K562 (cell line): ENCODE measurements around the gene GTPBP8. TPM values are rescaled to one million over a fixed set of nuclear protein-coding genes. Genes with fewer than 3 reads are reported as not detected.

ENCODE experiments used
- ATAC-seq: fragments of 200-7000 bp; cut with Tn5 transposase; 3 replicates; pipeline ENCODE4 v1.9.1; 2020; ENCODE audit warnings: moderate library complexity
- Bru-seq: library from RNA; stranded (reverse); fragments of 400-500 nt; gene quantifications from one replicate; lab custom pipeline; 2021; lab: Mats Ljungman, UMichigan
- BruChase-seq, 2 experiments: library from RNA; stranded (reverse); fragments of 400-500 nt; gene quantifications; one replicate each; lab custom pipeline; 2021; lab: Mats Ljungman, UMichigan
- BruUV-seq: library from RNA; stranded (reverse); fragments of 400-500 nt; replicated peaks from 2 replicates; lab custom pipeline; 2021; lab: Mats Ljungman, UMichigan
- CTCF ChIA-PET: fragments of 300-600 bp; formaldehyde crosslinking; extraction: SDS; loops from one replicate; lab custom pipeline; 2021; ENCODE audit warnings: low intra/inter-chr PET ratio; lab: Yijun Ruan, JAX
- POLR2A ChIA-PET: fragments of 300-600, 350-650 bp; sonication (Branson Sonifier 250); formaldehyde crosslinking; extraction: SDS; loops from one replicate; lab custom pipeline; 2021; ENCODE audit warnings: antibody characterized with exemption, inconsistent platforms; lab: Yijun Ruan, JAX
- DNase-seq, 4 experiments: peaks; one replicate each; pipeline versions ENCODE4 v3.0.0 to v3.0.0-alpha.2; 2011 to 2018; ENCODE audit warnings: low spot score in 3 of 4, mixed read lengths in 3 of 4; ENCODE audit errors: extremely low read depth in 1 of 4
- FAIRE-seq: peaks from 2 replicates; lab custom pipeline; 2011; peaks lifted over from hg19 to GRCh38; lab: Jason Lieb, UNC
- H2AFZ ChIP-seq: 2 replicates; pipeline ENCODE4 v1.6.0; 2011; ENCODE audit warnings: low read depth, low read length, control low read depth, inconsistent platforms
- H3K27ac ChIP-seq: fragments of 200-600 bp; 3 replicates; pipeline ENCODE4 v1.8.0; 2011; ENCODE audit warnings: low read depth, mild to moderate bottlenecking, control low read depth, inconsistent platforms, low read length, moderate library complexity, mixed read lengths; ENCODE audit errors: extremely low read depth
- H3K27me3 ChIP-seq, 2 experiments: fragments of 300-600 bp in 1 of 2; 2 replicates in 1 of 2; 3 replicates in 1 of 2; pipeline versions ENCODE4 v1.6.0 to v1.8.0; 2011; ENCODE audit warnings: inconsistent platforms in 2 of 2, low read length in 2 of 2, mild to moderate bottlenecking in 1 of 2, mixed read lengths in 1 of 2, moderate library complexity in 1 of 2; ENCODE audit not compliant: control insufficient read depth in 2 of 2, insufficient read depth in 2 of 2
- H3K36me3 ChIP-seq: fragments of 300-600 bp; 3 replicates; pipeline ENCODE4 v1.8.0; 2011; ENCODE audit warnings: mild to moderate bottlenecking, low read length, inconsistent platforms; ENCODE audit not compliant: control insufficient read depth, insufficient read depth
- H3K4me1 ChIP-seq, 2 experiments: fragments of 200-600 bp in 1 of 2; replicated peaks in 1 of 2; 2 replicates in 1 of 2; 3 replicates in 1 of 2; pipeline versions ENCODE4 v1.5.1 to v1.8.0; 2011; ENCODE audit warnings: inconsistent platforms in 2 of 2, low read length in 2 of 2, mild to moderate bottlenecking in 1 of 2, mixed read lengths in 1 of 2, moderate library complexity in 1 of 2; ENCODE audit not compliant: control insufficient read depth in 2 of 2, insufficient read depth in 2 of 2
- H3K4me2 ChIP-seq: 2 replicates; pipeline ENCODE4 v1.6.1; 2011; ENCODE audit warnings: low read length, control low read depth, inconsistent platforms, mixed read lengths; ENCODE audit not compliant: insufficient read depth
- H3K4me3 ChIP-seq: fragments of 200-600 bp; sonication (generic), shearing (Covaris generic); 2 replicates; pipeline ENCODE4 v1.5.1; 2016; ENCODE audit warnings: control low read depth, inconsistent platforms
- H3K79me2 ChIP-seq: fragments of 200-600 bp; 3 replicates; pipeline ENCODE4 v1.8.0; 2011; ENCODE audit warnings: low read length, inconsistent platforms; ENCODE audit not compliant: control insufficient read depth, insufficient read depth
- H3K9ac ChIP-seq, 2 experiments: 2 replicates each; pipeline versions ENCODE4 v1.6.0 to v1.6.1; 2011; ENCODE audit warnings: low read depth in 2 of 2, low read length in 2 of 2, control low read depth in 1 of 2, inconsistent platforms in 1 of 2, mild to moderate bottlenecking in 1 of 2, mixed read lengths in 1 of 2; ENCODE audit not compliant: insufficient read depth in 1 of 2
- H3K9me1 ChIP-seq: one replicate; pipeline ENCODE4 v1.6.0; 2011; ENCODE audit warnings: inconsistent platforms, mild to moderate bottlenecking, low read length, moderate library complexity; ENCODE audit not compliant: control insufficient read depth, insufficient read depth
- H3K9me3 ChIP-seq: replicated peaks from 2 replicates; pipeline ENCODE4 v1.5.1; 2011; ENCODE audit warnings: low read depth, low read length, inconsistent platforms; ENCODE audit not compliant: control insufficient read depth, insufficient read depth
- H4K20me1 ChIP-seq: replicated peaks from 2 replicates; pipeline ENCODE4 v1.6.1; 2011; ENCODE audit warnings: low read length, inconsistent platforms, mixed read lengths; ENCODE audit not compliant: control insufficient read depth, insufficient read depth
- DIDO1 ChIP-seq: fragments of 450-650 bp; IDR thresholded peaks from 2 replicates; pipeline ENCODE4 v1.6.1; 2016; ENCODE audit warnings: low read depth, missing biosample characterization, missing genetic modification characterization
- EP400 ChIP-seq: fragments of 450-650 bp; IDR thresholded peaks from 2 replicates; pipeline ENCODE4 v1.6.1; 2017; ENCODE audit warnings: antibody characterized with exemption, mild to moderate bottlenecking, moderate library complexity
- HLTF ChIP-seq: fragments of 450-650 bp; IDR thresholded peaks from 2 replicates; pipeline ENCODE4 v1.6.1; 2016
- ILF3 ChIP-seq: fragments of 450-650 bp; IDR thresholded peaks from 2 replicates; pipeline ENCODE4 v1.6.1; 2018; ENCODE audit warnings: antibody characterized with exemption, mild to moderate bottlenecking, moderate library complexity, borderline replicate concordance
- KAT7 ChIP-seq: sonication (generic); formaldehyde crosslinking; IDR thresholded peaks from 2 replicates; pipeline ENCODE4 v1.8.0; 2022; ENCODE audit warnings: missing genetic modification reagents, mild to moderate bottlenecking, borderline replicate concordance
- MAZ ChIP-seq, 2 experiments: fragments of 450-650 bp in 1 of 2; sonication (generic) in 1 of 2; formaldehyde crosslinking; IDR thresholded peaks in 1 of 2; conservative IDR thresholded peaks in 1 of 2; 2 replicates each; pipeline versions ENCODE4 v1.4.0 to v1.5.0; 2020; ENCODE audit warnings: mild to moderate bottlenecking in 1 of 2, missing genetic modification reagents in 1 of 2
- MEIS2 ChIP-seq: fragments of 450-650 bp; IDR thresholded peaks from 2 replicates; pipeline ENCODE4 v1.6.1; 2014; ENCODE audit warnings: mild to moderate bottlenecking; ENCODE audit not compliant: partially characterized antibody
- MLX ChIP-seq, 2 experiments: fragments of 450-650 bp in 1 of 2; sonication (generic) in 1 of 2; formaldehyde crosslinking; conservative IDR thresholded peaks; 2 replicates each; pipeline versions ENCODE4 v1.4.0 to v1.8.1; 2020 to 2022; ENCODE audit warnings: mild to moderate bottlenecking in 1 of 2, missing genetic modification reagents in 1 of 2
- OTX1 ChIP-seq: fragments of 450-650 bp; formaldehyde crosslinking; IDR thresholded peaks from 2 replicates; pipeline ENCODE4 v1.4.0; 2022; ENCODE audit warnings: mild to moderate bottlenecking
- POLR2AphosphoS2 ChIP-seq: IDR thresholded peaks from 2 replicates; pipeline ENCODE4 v1.6.1; 2012; ENCODE audit warnings: low read length, improper control_type of control experiment
- POLR2AphosphoS5 ChIP-seq: IDR thresholded peaks from 2 replicates; pipeline ENCODE4 v1.6.1; 2011; ENCODE audit warnings: mild to moderate bottlenecking, low read depth, low read length, moderate library complexity; ENCODE audit not compliant: control insufficient read depth, insufficient read depth
- SUPT5H ChIP-seq: fragments of 450-650 bp; IDR thresholded peaks from 2 replicates; pipeline ENCODE4 v1.6.1; 2016
- ZNF395 ChIP-seq: fragments of 200-800 bp; sonication (Bioruptor generic); IDR thresholded peaks from 2 replicates; pipeline ENCODE4 v1.6.1; 2017; ENCODE audit warnings: missing genetic modification characterization, missing compliant biosample characterization
- WGBS: fragments of 100-300 bp; shearing (Covaris generic); methylation state at CpG from one replicate; pipeline ENCODE4 v1.1.6; 2016; ENCODE audit warnings: low coverage, mixed read lengths; ENCODE audit not compliant: insufficient coverage; ENCODE audit errors: missing lambda C conversion rate; 5-methylcytosine and 5-hydroxymethylcytosine counted together
- in situ Hi-C: fragments of 300-500 bp; cut with MboI; formaldehyde crosslinking; loops from 4 replicates; pipeline ENCODE4 v1.15.0; 2018; ENCODE audit warnings: inconsistent platforms, mixed read lengths
- intact Hi-C: fragments of 100-400 bp; cut with micrococcal nuclease; formaldehyde crosslinking; loops from 2 replicates; pipeline ENCODE4 v1.14.2; 2022
- long read RNA-seq, 3 experiments: library from polyadenylated mRNA in 2 of 3; library from RNA in 1 of 3; unstranded in 2 of 3; stranded (forward) in 1 of 3; transcript quantifications; one replicate each; pipeline ENCODE4 v2.0.0, GENCODE V29; 2019 to 2022
- polyA minus RNA-seq, 3 experiments: library from RNA; depleted of rRNA, polyadenylated mRNA; stranded (reverse); fragments of >200 nt; gene quantifications; 2 replicates each; pipeline ENCODE4 v1.2.3, GENCODE V29; 2011
- polyA plus RNA-seq, 8 experiments: library from polyadenylated mRNA; depleted of rRNA in 4 of 8; stranded (reverse) in 5 of 8; unstranded in 3 of 8; fragments of >200 nt; fragmentation: Nextera tagmentation in 2 of 8; fragmentation: Illumina TruSeq in 1 of 8; extraction: Ambion mirVana in 2 of 8; extraction: Trizol in 1 of 8; gene quantifications; 2 replicates each; pipeline versions ENCODE4 v1.2.1 to v1.2.3, GENCODE V29; 2011 to 2014; ENCODE audit warnings: inconsistent platforms in 1 of 8, missing spikeins in 1 of 8
- total RNA-seq, 7 experiments: library from RNA; depleted of rRNA in 6 of 7; stranded (reverse); fragments of >200 nt in 6 of 7; fragmentation: Illumina TruSeq in 2 of 7; extraction: Trizol in 2 of 7; gene quantifications; 2 replicates each; pipeline versions ENCODE4 v1.2.1 to v1.2.3, GENCODE V29; 2011 to 2021; ENCODE audit warnings: low replicate concordance in 1 of 7

The GTPBP8 gene
- total RNA-seq (2011; cell fraction: chromatin; rRNA removed; ENCODE audit: low replicate concordance) = 4.7 and 10.7 TPM in 2 replicates
- 8.3 and 10.1 TPM in 2 replicates for total RNA-seq (2011; cell fraction: nucleolus; rRNA removed)
- 8.4 and 12.3 TPM in 2 replicates for total RNA-seq (2011; cell fraction: nucleoplasm; rRNA removed)
- 26.5 and 30.7 TPM in 2 replicates for total RNA-seq (2014; rRNA removed)
- 17.7 and 18.4 TPM in 2 replicates for total RNA-seq (2014; rRNA removed; fragmentation: Illumina TruSeq; extraction: Trizol)
- total RNA-seq (2015; rRNA removed; fragmentation: Illumina TruSeq; extraction: Trizol) = 18.8 and 20.8 TPM in 2 replicates
- 20.7 and 21.1 TPM in 2 replicates for total RNA-seq (2021)
- polyA plus RNA-seq (2011; rRNA removed) = 13.7 and 14.0 TPM in 2 replicates
- polyA plus RNA-seq (2011; cell fraction: cytosol; rRNA removed) = 21.3 and 33.5 TPM in 2 replicates
- polyA plus RNA-seq (2011; cell fraction: nucleus; rRNA removed) = 9.0 and 10.8 TPM in 2 replicates
- 21.4 and 24.9 TPM in 2 replicates for polyA plus RNA-seq (2012)
- polyA plus RNA-seq (2014; fragmentation: Illumina TruSeq; extraction: Trizol) = 17.0 and 18.8 TPM in 2 replicates
- 10 to 100 TPM; 27.4 to 33.3 TPM for polyA plus RNA-seq (2014; fragmentation: Nextera tagmentation; extraction: Ambion mirVana)
- 24.4 and 27.5 TPM in 2 replicates for polyA plus RNA-seq (2014; rRNA removed)
- 8.1 and 9.3 TPM in 2 replicates for polyA minus RNA-seq (2011; rRNA and poly(A)+ RNA removed)
- polyA minus RNA-seq (2011; cell fraction: cytosol; rRNA and poly(A)+ RNA removed) = 9.2 and 13.6 TPM in 2 replicates
- polyA minus RNA-seq (2011; cell fraction: nucleus; rRNA and poly(A)+ RNA removed) = 10.7 and 11.7 TPM in 2 replicates
- percentile 79 among the genes with signal in this experiment for Bru-seq, nascent RNA
- percentile 71 among the genes with signal in this experiment for BruChase-seq, experiment 1, labeled RNA remaining after a 2-hour chase
- BruChase-seq, experiment 2, labeled RNA remaining after a 6-hour chase = percentile 69 among the genes with signal in this experiment
- long read RNA-seq, experiment 1, transcript GTPBP8-203 (6 exons, 1,360 nt) = major isoform, 49 of 68 reads
- long read RNA-seq, experiment 1, partial matches to known transcripts = 0 of 68 reads
- long read RNA-seq, experiment 1, other reads (novel, unspliced or antisense) = 8 of 68 reads
- long read RNA-seq, experiment 2, transcript GTPBP8-203 (6 exons, 1,360 nt) = major isoform, 8 of 20 reads
- long read RNA-seq, experiment 2, partial matches to known transcripts = 3 of 20 reads
- long read RNA-seq, experiment 2, other reads (novel, unspliced or antisense) = 8 of 20 reads
- long read RNA-seq, experiment 3, transcript GTPBP8-203 (6 exons, 1,360 nt) = major isoform, 14 of 26 reads
- long read RNA-seq, experiment 3, partial matches to known transcripts = 7 of 26 reads
- long read RNA-seq, experiment 3, other reads (novel, unspliced or antisense) = 2 of 26 reads

- POLR2A ChIA-PET = interaction anchor here (0.7 to 2.6 kb wide), 12 partner anchors 10 to 359 kb away, joined by 3 to 11 read pairs (median 4); partner anchors contain the start of gene CD200R1
- 1% methylated on average over 68 of the region's 70 CpGs for WGBS
- peak; percentile 88 for TF ChIP-seq EP400
- TF ChIP-seq POLR2AphosphoS2 = peak; percentile 54; the same call in 1 of the 2 replicates
- TF ChIP-seq KAT7 (CRISPR knock-in tag) = peak; percentile 42; the same call in 1 of the 2 replicates
- TF ChIP-seq ZNF395 (CRISPR knock-in tag) = no peak
- TF ChIP-seq DIDO1 (tag) = no peak; the same call in 1 of the 2 replicates
- TF ChIP-seq MEIS2 = peak; percentile 47
- peak; percentile 92 for TF ChIP-seq SUPT5H
- no peak for TF ChIP-seq MLX (CRISPR knock-in tag; conservative IDR thresholded peaks at IDR 0.05)
- TF ChIP-seq OTX1 (CRISPR knock-in tag) = no peak
- TF ChIP-seq POLR2AphosphoS5 = peak; percentile 73
- no peak for TF ChIP-seq ILF3
- no peak for TF ChIP-seq HLTF
- peak; percentile 31 to 47; a peak in 1 of 4 replicates for TF ChIP-seq MAZ (CRISPR knock-in tag; conservative IDR thresholded peaks at IDR 0.05 in 1 of 2, IDR thresholded peaks at IDR 0.05 in 1 of 2)
These were observed at the start of gene GTPBP8 for GRCh38 chr3:112990672-112991602. Gene GTPBP8 (plus strand): TSS chr3:112990984. CDS start chr3:112991000, 16 bp downstream.

More at GRCh38 chr3:112990672-112991602, at the start of gene GTPBP8:
- Histone ChIP-seq H3K79me2 (peaks cover 37% of the 10 kb centered on the region), H3K9me1 (no peaks in the 10 kb centered on the region), H3K9ac (peak within 1 kb of the TSS; percentile 93 to 98), H3K4me2 (peak within 1 kb of the TSS; percentile 94), H3K27me3 (no peaks in the 10 kb centered on the region), H3K27ac (peak within 1 kb of the TSS; percentile 99), H3K9me3 (no peaks in the 10 kb centered on the region), H2AFZ (peak within 1 kb of the TSS; percentile 99), H3K4me3 (peak within 1 kb of the TSS; percentile 62), H4K20me1 (no peaks in the 10 kb centered on the region), H3K4me1 (no peaks in the 10 kb centered on the region; a peak in 1 of 5 replicates), H3K36me3 (peaks cover 8% of the 10 kb centered on the region; the same call in 1 of the 3 replicates)
- ATAC-seq (peak; percentile 96), FAIRE-seq (peak; percentile 82), DNase-seq (peak; percentile 62 to 93 (median 74))
- CTCF ChIA-PET = no interaction called here
- in situ Hi-C loops = no loop called here
- TSS peak; percentile 61 for BruUV-seq
- intact Hi-C loops = loop anchor here (5.0 kb wide), 1 partner anchor 409 kb away; no protein-coding TSS in a partner anchor
